Measurements from ENCODE around the gene UBLCP1.

The UBLCP1 gene

GRCh38 chr5:159240301-159240870 lies 22.7 kb upstream of the UBLCP1 start (continued):
- TF ChIP-seq REST (tag by site-specific recombination; IDR thresholded peaks at IDR 0.05): no peak
- no peak for TF ChIP-seq ZNF623 (tag by site-specific recombination; IDR thresholded peaks at IDR 0.05)
- TF ChIP-seq ZNF175 (tag by site-specific recombination; IDR thresholded peaks at IDR 0.05): no peak
- TF ChIP-seq BCL6B (tag by site-specific recombination; IDR thresholded peaks at IDR 0.05): peak; percentile 96
- no peak for TF ChIP-seq ZNF423 (tag by site-specific recombination; IDR thresholded peaks at IDR 0.05)
- TF ChIP-seq BCL11A (tag by site-specific recombination; IDR thresholded peaks at IDR 0.05; ENCODE audit: low read depth): peak; percentile 67; the same call in 1 of the 2 replicates
- 0 out of 2 replicates have a peak, but pooled peaks have one; percentile 27 for TF ChIP-seq GLIS2 (tag by site-specific recombination; IDR thresholded peaks at IDR 0.05)
- no peak for TF ChIP-seq KLF1 (tag by site-specific recombination; IDR thresholded peaks at IDR 0.05)
- TF ChIP-seq ZNF239 (tag by site-specific recombination; IDR thresholded peaks at IDR 0.05): no peak
- no peak for TF ChIP-seq YY1 (tag by site-specific recombination; IDR thresholded peaks at IDR 0.05)
- peak; percentile 74 for TF ChIP-seq FEZF1 (tag by site-specific recombination; IDR thresholded peaks at IDR 0.05)
- TF ChIP-seq YY2 (tag by site-specific recombination; IDR thresholded peaks at IDR 0.05): no peak
- no peak for TF ChIP-seq ZSCAN23 (tag by site-specific recombination; IDR thresholded peaks at IDR 0.05)
- TF ChIP-seq ZNF670 (tag by site-specific recombination; IDR thresholded peaks at IDR 0.05; ENCODE audit: low read depth): no peak
- TF ChIP-seq ZBTB7A (tag by site-specific recombination; IDR thresholded peaks at IDR 0.05; ENCODE audit: low read depth): no peak
- TF ChIP-seq ZNF391 (tag by site-specific recombination; IDR thresholded peaks at IDR 0.05; ENCODE audit: borderline replicate concordance, low read depth): no peak
- TF ChIP-seq ZNF664 (tag by site-specific recombination; IDR thresholded peaks at IDR 0.05): no peak
- TF ChIP-seq WT1 (tag by site-specific recombination; IDR thresholded peaks at IDR 0.05): peak; percentile 41; the same call in 1 of the 2 replicates
- peak; percentile 99 for TF ChIP-seq OSR2 (tag by site-specific recombination; IDR thresholded peaks at IDR 0.05)
- no peak for TF ChIP-seq ZBTB1 (tag by site-specific recombination; IDR thresholded peaks at IDR 0.05)
- no peak for TF ChIP-seq ZNF146 (tag by site-specific recombination; IDR thresholded peaks at IDR 0.05)
- no peak for TF ChIP-seq ZNF223 (tag by site-specific recombination; IDR thresholded peaks at IDR 0.05)
- TF ChIP-seq ZNF132 (tag by site-specific recombination; IDR thresholded peaks at IDR 0.05; ENCODE audit: borderline replicate concordance): no peak
- TF ChIP-seq HOXC10 (CRISPR knock-in tag; IDR thresholded peaks at IDR 0.05): no peak
- no peak for TF ChIP-seq ZNF221 (tag by site-specific recombination; IDR thresholded peaks at IDR 0.05; ENCODE audit: borderline replicate concordance)
- TF ChIP-seq ZNF76 (tag by site-specific recombination; IDR thresholded peaks at IDR 0.05; ENCODE audit: borderline replicate concordance, low read depth): no peak
- no peak for TF ChIP-seq PRDM4 (tag by site-specific recombination; IDR thresholded peaks at IDR 0.05)
- TF ChIP-seq SETDB1 (IDR thresholded peaks at IDR 0.05; ENCODE audit: insufficient read length, low read length): no peak
- TF ChIP-seq ZNF350 (tag by site-specific recombination; IDR thresholded peaks at IDR 0.05): no peak
- no peak for TF ChIP-seq ZNF560 (tag by site-specific recombination; IDR thresholded peaks at IDR 0.05; ENCODE audit: borderline replicate concordance)
- TF ChIP-seq CTCF (tag by site-specific recombination; IDR thresholded peaks at IDR 0.05): no peak
- TF ChIP-seq ZNF830 (tag by site-specific recombination; IDR thresholded peaks at IDR 0.05; ENCODE audit: low read depth): no peak
- no peak for TF ChIP-seq ZNF2 (tag by site-specific recombination; IDR thresholded peaks at IDR 0.05)
- TF ChIP-seq ZNF426 (tag by site-specific recombination; IDR thresholded peaks at IDR 0.05): no peak
